Mesothelial cell of epicardium (in vitro differentiated cells): ENCODE data around the gene DLG5. TPM values are rescaled to one million over a fixed set of nuclear protein-coding genes. Genes with fewer than 3 reads are reported as not detected.

Experiments
- DNase-seq, 2 experiments: peaks; one replicate each; pipeline ENCODE4 v3.0.0; 2021; ENCODE audit warnings: low spot score in 2 of 2; ENCODE audit not compliant: unreplicated experiment in 2 of 2
- H3K27ac Mint-ChIP-seq: 2 replicates; pipeline ENCODE4 v1.8.0; 2021; ENCODE audit warnings: mixed read lengths
- H3K27me3 Mint-ChIP-seq: 2 replicates; pipeline ENCODE4 v1.8.0; 2021; ENCODE audit warnings: low read depth, mixed read lengths
- H3K36me3 Mint-ChIP-seq: 2 replicates; pipeline ENCODE4 v1.8.0; 2021; ENCODE audit warnings: mixed read lengths
- H3K4me1 Mint-ChIP-seq: 2 replicates; pipeline ENCODE4 v1.8.0; 2021; ENCODE audit warnings: mixed read lengths
- H3K4me3 Mint-ChIP-seq: 2 replicates; pipeline ENCODE4 v1.8.0; 2021; ENCODE audit warnings: mild to moderate bottlenecking, moderate library complexity, mixed read lengths
- H3K9me3 Mint-ChIP-seq: 2 replicates; pipeline ENCODE4 v1.8.0; 2021; ENCODE audit warnings: mixed read lengths
- CTCF ChIP-seq: fragments of 200-600 bp; sonication (generic); IDR thresholded peaks from one replicate; pipeline ENCODE4 v1.5.0; 2021; ENCODE audit warnings: antibody characterized with exemption; ENCODE audit not compliant: unreplicated experiment
- total RNA-seq: library from RNA; stranded (reverse); gene quantifications from 3 replicates; pipeline ENCODE4 v1.2.1, GENCODE V29; 2021

The DLG5 gene
- total RNA-seq, 1 donor from 2014 or later = 82.2 TPM

GRCh38 chr10:77859865-77860282 is 66.7 kb downstream of the DLG5 start:
- H3K27ac Mint-ChIP-seq = no peak overlapping the region
- H3K9me3 Mint-ChIP-seq = no peaks in the 10 kb centered on the region

GRCh38 chr10:77859200-77859864 is 67.2 kb downstream of the DLG5 start:
- Mint-ChIP-seq H3K9me3 (no peaks in the 10 kb centered on the region), H3K4me3 (no peak overlapping the region), H3K27me3 (no peaks in the 10 kb centered on the region), H3K36me3 (peaks cover 11% of the 10 kb centered on the region), H3K27ac (no peak overlapping the region), H3K4me1 (peaks cover 10% of the 10 kb centered on the region)
- no peak for DNase-seq
- TF ChIP-seq CTCF = no peak

More at GRCh38 chr10:77859865-77860282, 66.7 kb downstream of the DLG5 start:
- DNase-seq = no peak
- no peak overlapping the region for H3K4me3 Mint-ChIP-seq
- H3K36me3 Mint-ChIP-seq = peaks cover 11% of the 10 kb centered on the region
- H3K27me3 Mint-ChIP-seq = no peaks in the 10 kb centered on the region
- no peak for TF ChIP-seq CTCF
- H3K4me1 Mint-ChIP-seq = peaks cover 15% of the 10 kb centered on the region

DNA sequence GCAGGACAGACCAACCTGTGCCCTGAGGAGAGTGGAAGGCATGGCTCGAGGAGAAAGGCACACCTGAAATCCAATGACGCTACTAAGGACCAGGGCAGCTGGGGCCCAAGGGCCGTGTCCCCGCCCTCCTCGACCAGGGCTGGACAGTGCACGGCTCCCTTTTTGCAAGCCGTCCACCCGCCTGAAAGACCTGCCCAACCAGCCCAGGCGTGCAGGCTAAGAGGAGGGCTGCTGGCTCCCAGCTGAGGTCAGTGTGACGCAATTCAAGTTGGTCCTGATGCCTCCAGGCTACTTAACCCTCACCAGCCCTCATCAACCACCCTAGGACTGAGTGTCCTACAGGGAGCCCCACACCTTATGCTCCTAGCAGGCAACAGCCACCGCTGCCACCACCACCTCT is 69.3 kb downstream of the DLG5 start:
- Mint-ChIP-seq H3K36me3 (peaks cover 17% of the 10 kb centered on the region), H3K4me1 (peaks cover 2% of the 10 kb centered on the region), H3K4me3 (no peak overlapping the region), H3K9me3 (no peaks in the 10 kb centered on the region), H3K27me3 (no peaks in the 10 kb centered on the region), H3K27ac (no peak overlapping the region)
- no peak for DNase-seq
- TF ChIP-seq CTCF = no peak

DNA sequence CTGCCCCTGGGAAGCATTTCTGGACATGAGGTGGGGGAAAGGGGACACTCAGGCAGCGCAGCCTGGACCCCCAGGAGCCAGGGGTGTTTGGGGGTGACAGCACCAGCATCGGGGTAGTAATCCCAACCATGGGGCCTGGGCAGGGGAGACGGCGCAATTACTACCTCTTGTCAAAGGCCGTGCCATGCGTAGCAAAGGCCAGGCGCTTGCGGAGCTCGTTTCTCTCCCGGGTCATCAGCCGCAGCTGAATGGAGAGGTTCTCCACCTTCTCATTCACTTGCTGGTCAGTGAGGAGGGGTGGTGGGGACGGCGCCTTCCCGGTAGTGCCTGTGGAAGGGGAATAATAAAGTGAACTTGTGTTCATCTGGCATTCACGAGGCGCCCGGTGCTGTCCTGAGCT is 70.0 kb downstream of the DLG5 start:
- peaks cover 16% of the 10 kb centered on the region for H3K36me3 Mint-ChIP-seq
- TF ChIP-seq CTCF = no peak
- no peak overlapping the region for H3K4me3 Mint-ChIP-seq
- no peak overlapping the region for H3K27ac Mint-ChIP-seq
- peaks cover 2% of the 10 kb centered on the region for H3K4me1 Mint-ChIP-seq
- H3K9me3 Mint-ChIP-seq = no peaks in the 10 kb centered on the region
- no peak for DNase-seq
- no peaks in the 10 kb centered on the region for H3K27me3 Mint-ChIP-seq

DNA sequence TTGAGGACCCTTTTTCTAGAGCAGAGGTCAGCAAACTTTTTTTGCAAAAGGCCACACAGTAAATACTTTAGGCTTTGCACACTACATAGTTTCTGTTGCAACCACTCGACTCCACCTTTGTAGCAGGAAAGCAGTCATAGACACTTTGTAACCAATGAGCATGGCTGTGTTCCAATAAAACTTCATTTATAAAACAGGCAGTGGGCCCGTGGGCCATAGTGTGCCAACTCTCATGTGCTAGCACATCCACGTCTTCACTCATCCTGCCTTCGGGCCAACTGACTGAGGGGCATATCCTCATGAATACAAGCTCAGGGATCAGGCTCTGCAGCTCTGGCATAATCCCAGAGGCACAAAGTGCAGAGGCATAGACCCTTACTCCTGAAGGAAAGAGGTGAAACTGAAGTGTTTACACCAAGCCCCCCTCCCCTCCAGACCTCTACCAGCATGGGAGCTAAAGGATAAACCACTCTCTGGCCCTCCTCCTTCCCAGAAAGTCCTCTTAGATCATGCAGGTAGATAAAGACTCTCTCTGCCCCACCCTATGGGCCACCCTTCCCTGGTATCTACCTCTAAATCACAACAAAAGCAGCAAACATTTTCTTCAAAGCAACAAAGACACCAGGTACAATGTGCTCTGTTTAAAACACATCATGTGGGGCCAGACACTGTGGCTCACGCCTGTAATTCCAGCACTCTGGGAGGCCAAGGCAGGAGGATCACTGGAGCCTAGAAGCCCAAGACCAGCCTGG is 71.0 kb downstream of the DLG5 start:
- no peaks in the 10 kb centered on the region for H3K9me3 Mint-ChIP-seq
- no peak for TF ChIP-seq CTCF
- H3K27me3 Mint-ChIP-seq = no peaks in the 10 kb centered on the region
- no peak overlapping the region for H3K27ac Mint-ChIP-seq
- no peak for DNase-seq
- H3K4me1 Mint-ChIP-seq = peaks cover 2% of the 10 kb centered on the region
- peaks cover 20% of the 10 kb centered on the region for H3K36me3 Mint-ChIP-seq
- H3K4me3 Mint-ChIP-seq = no peak overlapping the region
